Measurements from ENCODE around the gene RAB6A. TPM values are rescaled to one million over a fixed set of nuclear protein-coding genes. Genes with fewer than 3 reads are reported as not detected.

Gene RAB6A
- total RNA-seq, 1 experiment from 2014 or later, result 227 TPM

DNA sequence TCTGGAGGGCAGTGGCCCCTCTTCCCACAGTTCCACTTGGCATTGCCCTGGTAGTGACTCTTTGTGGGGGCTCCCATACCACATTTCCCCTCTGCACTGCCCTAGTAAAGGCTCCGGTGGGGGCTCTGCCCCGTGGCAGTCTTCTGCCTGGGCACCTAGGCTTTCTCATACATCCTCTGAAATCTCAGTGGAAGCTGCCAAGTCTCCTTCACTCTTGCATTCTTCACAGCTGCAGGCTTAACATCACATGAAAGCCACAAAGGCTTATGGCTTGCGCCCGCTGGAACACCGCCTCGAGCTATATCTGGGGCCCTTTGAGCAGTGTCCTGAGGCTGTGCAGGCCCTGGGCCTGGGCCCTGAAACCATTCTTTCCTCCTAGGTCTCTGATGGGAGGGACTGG lies 89.2 kb downstream of the RAB6A start:
- CTCF ChIA-PET, result interaction anchor here (0.9 kb wide), 1 partner anchor 337 kb away, joined by 3 read pairs; no protein-coding TSS in a partner anchor
- POLR2A ChIA-PET, result no interaction called here
- Histone ChIP-seq H3K4me1 (peaks cover 6% of the 10 kb centered on the region; the same call in 1 of the 2 replicates), H3K4me3 (ENCODE audit: low read depth, low read length) (no peak overlapping the region), H3K27me3 (replicated peaks; ENCODE audit: control insufficient read depth, insufficient read depth, low read length) (no peaks in the 10 kb centered on the region), H3K36me3 (ENCODE audit: control insufficient read depth, insufficient read depth, low read length) (no peaks in the 10 kb centered on the region), H3K9me3 (no peaks in the 10 kb centered on the region)
- peaks cover 6% of the 10 kb centered on the region for H3K4me1 Mint-ChIP-seq (ENCODE audit: low read depth, unreplicated experiment)
- no peak overlapping the region for H3K4me3 Mint-ChIP-seq (ENCODE audit: unreplicated experiment)
- H3K27me3 Mint-ChIP-seq (ENCODE audit: insufficient read depth, unreplicated experiment), result no peaks in the 10 kb centered on the region
- intact Hi-C loops (cut with micrococcal nuclease; ENCODE audit: unreplicated experiment), result no loop called here
- H3K9me3 Mint-ChIP-seq (ENCODE audit: unreplicated experiment), result no peaks in the 10 kb centered on the region
- DNase-seq, result no peak
- peaks cover 54% of the 10 kb centered on the region for H3K36me3 Mint-ChIP-seq (ENCODE audit: insufficient read depth, unreplicated experiment)
- no TSS peak for BruUV-seq (replicated peaks)
- H3K27ac Mint-ChIP-seq (ENCODE audit: unreplicated experiment), result no peak overlapping the region
- TF ChIP-seq, protein P1, sequence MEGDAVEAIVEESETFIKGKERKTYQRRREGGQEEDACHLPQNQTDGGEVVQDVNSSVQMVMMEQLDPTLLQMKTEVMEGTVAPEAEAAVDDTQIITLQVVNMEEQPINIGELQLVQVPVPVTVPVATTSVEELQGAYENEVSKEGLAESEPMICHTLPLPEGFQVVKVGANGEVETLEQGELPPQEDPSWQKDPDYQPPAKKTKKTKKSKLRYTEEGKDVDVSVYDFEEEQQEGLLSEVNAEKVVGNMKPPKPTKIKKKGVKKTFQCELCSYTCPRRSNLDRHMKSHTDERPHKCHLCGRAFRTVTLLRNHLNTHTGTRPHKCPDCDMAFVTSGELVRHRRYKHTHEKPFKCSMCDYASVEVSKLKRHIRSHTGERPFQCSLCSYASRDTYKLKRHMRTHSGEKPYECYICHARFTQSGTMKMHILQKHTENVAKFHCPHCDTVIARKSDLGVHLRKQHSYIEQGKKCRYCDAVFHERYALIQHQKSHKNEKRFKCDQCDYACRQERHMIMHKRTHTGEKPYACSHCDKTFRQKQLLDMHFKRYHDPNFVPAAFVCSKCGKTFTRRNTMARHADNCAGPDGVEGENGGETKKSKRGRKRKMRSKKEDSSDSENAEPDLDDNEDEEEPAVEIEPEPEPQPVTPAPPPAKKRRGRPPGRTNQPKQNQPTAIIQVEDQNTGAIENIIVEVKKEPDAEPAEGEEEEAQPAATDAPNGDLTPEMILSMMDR (IDR thresholded peaks at IDR 0.05; ENCODE audit: insufficient read depth in 1 of 2, low read depth in 1 of 2, low read length in 1 of 2, severe bottlenecking in 1 of 2, unreplicated experiment in 1 of 2), result no peak

DNA sequence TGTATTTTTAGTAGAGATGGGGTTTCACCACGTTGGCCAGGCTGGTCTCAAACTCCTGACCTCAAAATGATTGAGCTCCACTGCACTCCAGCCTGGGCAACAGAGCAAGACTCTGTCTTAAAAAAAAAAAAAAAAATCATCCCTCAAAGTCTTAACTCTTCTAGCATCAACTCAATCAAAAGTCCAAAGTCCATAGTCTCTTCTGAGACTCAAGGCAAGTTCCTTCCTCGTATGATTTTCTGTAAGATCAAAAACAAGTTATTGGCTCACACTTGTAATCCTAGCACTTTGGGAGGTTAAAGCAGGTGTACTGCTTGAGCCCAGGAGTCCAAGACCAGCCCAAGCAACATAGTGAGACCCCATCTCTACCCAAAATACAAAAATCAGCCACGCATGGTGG lies 90.1 kb downstream of the RAB6A start:
- Histone ChIP-seq H3K4me1 (peaks cover 6% of the 10 kb centered on the region; the same call in 1 of the 2 replicates), H3K4me3 (ENCODE audit: low read depth, low read length) (no peak overlapping the region), H3K9me3 (no peaks in the 10 kb centered on the region), H3K27me3 (replicated peaks; ENCODE audit: control insufficient read depth, insufficient read depth, low read length) (no peaks in the 10 kb centered on the region), H3K36me3 (ENCODE audit: control insufficient read depth, insufficient read depth, low read length) (no peaks in the 10 kb centered on the region)
- ChIA-PET CTCF (no interaction called here), POLR2A (interaction anchor here (0.6 kb wide), 1 partner anchor 57 kb away, joined by 4 read pairs; no protein-coding TSS in a partner anchor)
- intact Hi-C loops (cut with micrococcal nuclease; ENCODE audit: unreplicated experiment), result no loop called here
- Mint-ChIP-seq H3K27me3 (ENCODE audit: insufficient read depth, unreplicated experiment) (no peaks in the 10 kb centered on the region), H3K4me1 (ENCODE audit: low read depth, unreplicated experiment) (peaks cover 6% of the 10 kb centered on the region), H3K36me3 (ENCODE audit: insufficient read depth, unreplicated experiment) (peaks cover 49% of the 10 kb centered on the region), H3K4me3 (ENCODE audit: unreplicated experiment) (no peak overlapping the region), H3K27ac (ENCODE audit: unreplicated experiment) (no peak overlapping the region), H3K9me3 (ENCODE audit: unreplicated experiment) (no peaks in the 10 kb centered on the region)
- DNase-seq, result no peak
- TF ChIP-seq, protein P1 (IDR thresholded peaks at IDR 0.05; ENCODE audit: insufficient read depth in 1 of 2, low read depth in 1 of 2, low read length in 1 of 2, severe bottlenecking in 1 of 2, unreplicated experiment in 1 of 2), result no peak
- BruUV-seq (replicated peaks), result no TSS peak

DNA sequence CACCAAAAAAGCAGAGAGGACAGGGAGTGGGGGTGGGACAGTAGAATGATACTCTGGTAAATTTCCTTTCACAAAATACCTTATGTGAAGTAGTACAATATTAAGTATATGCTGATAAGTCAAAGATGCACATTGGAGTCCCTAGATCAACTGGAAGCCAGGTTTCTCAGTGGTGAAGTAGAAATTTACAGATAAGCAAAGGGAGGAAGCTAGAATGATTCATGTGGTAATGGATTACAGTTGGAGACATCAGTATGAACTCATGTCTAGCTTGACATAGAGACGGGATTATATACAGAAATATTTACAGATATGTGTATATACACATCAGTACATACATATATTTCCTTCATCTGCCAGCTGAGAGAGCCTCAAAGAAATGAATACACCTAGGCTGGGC lies 93.0 kb downstream of the RAB6A start:
- no peak for DNase-seq
- TF ChIP-seq, protein P1 (IDR thresholded peaks at IDR 0.05; ENCODE audit: insufficient read depth in 1 of 2, low read depth in 1 of 2, low read length in 1 of 2, severe bottlenecking in 1 of 2, unreplicated experiment in 1 of 2), result no peak
- intact Hi-C loops (cut with micrococcal nuclease; ENCODE audit: unreplicated experiment), result no loop called here
- H3K4me3 ChIP-seq (ENCODE audit: low read depth, low read length), result no peak overlapping the region
- Mint-ChIP-seq H3K27me3 (ENCODE audit: insufficient read depth, unreplicated experiment) (no peaks in the 10 kb centered on the region), H3K9me3 (ENCODE audit: unreplicated experiment) (no peaks in the 10 kb centered on the region), H3K4me1 (ENCODE audit: low read depth, unreplicated experiment) (peaks cover 6% of the 10 kb centered on the region), H3K4me3 (ENCODE audit: unreplicated experiment) (no peak overlapping the region), H3K27ac (ENCODE audit: unreplicated experiment) (no peak overlapping the region), H3K36me3 (ENCODE audit: insufficient read depth, unreplicated experiment) (peaks cover 30% of the 10 kb centered on the region)
- peaks cover 6% of the 10 kb centered on the region; the same call in 1 of the 2 replicates for H3K4me1 ChIP-seq
- CTCF ChIA-PET, result interaction anchor here (0.7 kb wide), 1 partner anchor 42 kb away, joined by 3 read pairs; no protein-coding TSS in a partner anchor
- POLR2A ChIA-PET, result no interaction called here
- H3K27me3 ChIP-seq (replicated peaks; ENCODE audit: control insufficient read depth, insufficient read depth, low read length), result no peaks in the 10 kb centered on the region
- H3K9me3 ChIP-seq, result no peaks in the 10 kb centered on the region
- BruUV-seq (replicated peaks), result no TSS peak
- H3K36me3 ChIP-seq (ENCODE audit: control insufficient read depth, insufficient read depth, low read length), result no peaks in the 10 kb centered on the region
